Measurements from ENCODE around the gene PRDM16. TPM values are rescaled to one million over a fixed set of nuclear protein-coding genes. Genes with fewer than 3 reads are reported as not detected.
A peak's percentile ranks its signal among the peaks of the same experiment; 100 is the strongest.

The PRDM16 gene
- total RNA-seq (10 to 100 TPM; 61.9 to 80.7 TPM), polyA plus RNA-seq (10 to 100 TPM in 1 of 2 donors, 1 to 10 TPM in 1; 5.0 to 21.1 TPM)
- long read RNA-seq, donor 1, partial matches to known transcripts, result 64 of 222 reads
- long read RNA-seq, donor 1, other reads (novel, unspliced or antisense), result 158 of 222 reads
- long read RNA-seq, donor 2, partial matches to known transcripts, result 15 of 99 reads
- long read RNA-seq, donor 2, other reads (novel, unspliced or antisense), result 84 of 99 reads

DNA sequence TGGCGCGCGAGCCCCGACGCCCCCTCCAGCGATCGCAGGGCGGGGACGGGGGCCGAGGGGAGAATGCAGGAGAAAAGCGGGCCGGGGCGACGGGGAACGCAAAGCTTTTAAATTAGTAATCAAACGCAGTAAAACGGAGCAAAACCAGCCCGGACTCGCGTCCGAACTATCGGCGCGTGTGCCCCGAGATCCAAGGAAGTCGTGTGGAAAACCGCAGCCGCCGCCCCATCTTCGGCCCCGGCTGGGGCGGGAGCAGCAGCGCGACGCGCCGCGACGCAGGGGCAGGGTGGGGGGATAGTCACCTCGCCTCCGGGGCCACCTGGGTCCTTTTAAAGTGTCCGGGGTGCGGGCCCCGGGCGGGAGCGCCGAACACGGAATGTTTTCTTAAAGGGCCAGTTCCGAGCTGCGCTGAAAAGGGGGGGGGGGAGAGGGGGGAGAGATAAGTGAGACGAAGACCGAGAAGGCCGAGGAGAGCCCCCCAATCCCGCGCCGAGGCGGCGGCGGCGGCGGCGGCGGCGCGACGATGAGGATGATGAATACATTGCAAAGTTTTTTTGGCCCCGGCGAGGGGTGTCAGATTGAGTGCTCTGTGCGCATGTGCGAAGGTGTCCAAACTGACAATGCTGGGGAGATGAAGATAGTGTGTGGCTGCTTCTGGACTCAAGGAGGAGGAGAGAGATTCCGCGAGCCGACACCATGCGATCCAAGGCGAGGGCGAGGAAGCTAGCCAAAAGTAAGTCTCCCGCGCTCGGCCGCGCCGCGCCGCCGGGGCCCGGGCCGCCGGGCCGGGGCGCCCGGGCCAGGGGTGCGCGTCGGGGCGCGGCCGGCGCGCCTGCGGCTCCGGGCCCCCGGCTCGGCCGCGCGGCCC is at the start of gene PRDM16:
Gene PRDM16 (plus strand): TSS at position 640 of the 868 bp plus-strand sequence. CDS start 57 bp downstream, at position 697.
- no peaks in the 10 kb centered on the region for H3K4me1 ChIP-seq (ENCODE audit: control insufficient read depth in 1 of 2, insufficient read depth in 2 of 2, low read length in 2 of 2)
- H3K27me3 ChIP-seq (ENCODE audit: control insufficient read depth in 1 of 2, insufficient read depth in 2 of 2, low read length in 1 of 2), result no peaks in the 10 kb centered on the region
- ATAC-seq (ENCODE audit: low FRiP score), result no peak
- H3K27ac ChIP-seq (ENCODE audit: low read depth in 1 of 2, low read length in 2 of 2), result peak within 1 kb of the TSS; percentile 96 to 98
- peak; percentile 64 to 83 for DNase-seq
- intact Hi-C loops (cut with DNase I), result loop anchor here (5.0 kb wide), 5 partner anchors 56 to 354 kb away; no protein-coding TSS in a partner anchor
- 0 to 1% methylated on average over 95 to 106 of the region's 106 CpGs for WGBS, 2 donors
- peak within 1 kb of the TSS; percentile 90 to 94 for H3K4me3 ChIP-seq (ENCODE audit: low read length in 2 of 2)
- no peaks in the 10 kb centered on the region for H3K9me3 ChIP-seq (ENCODE audit: control insufficient read depth, low read length)
- H3K36me3 ChIP-seq (ENCODE audit: control insufficient read depth in 1 of 2, insufficient read depth in 2 of 2, low read length in 1 of 2), result no peaks in the 10 kb centered on the region

DNA sequence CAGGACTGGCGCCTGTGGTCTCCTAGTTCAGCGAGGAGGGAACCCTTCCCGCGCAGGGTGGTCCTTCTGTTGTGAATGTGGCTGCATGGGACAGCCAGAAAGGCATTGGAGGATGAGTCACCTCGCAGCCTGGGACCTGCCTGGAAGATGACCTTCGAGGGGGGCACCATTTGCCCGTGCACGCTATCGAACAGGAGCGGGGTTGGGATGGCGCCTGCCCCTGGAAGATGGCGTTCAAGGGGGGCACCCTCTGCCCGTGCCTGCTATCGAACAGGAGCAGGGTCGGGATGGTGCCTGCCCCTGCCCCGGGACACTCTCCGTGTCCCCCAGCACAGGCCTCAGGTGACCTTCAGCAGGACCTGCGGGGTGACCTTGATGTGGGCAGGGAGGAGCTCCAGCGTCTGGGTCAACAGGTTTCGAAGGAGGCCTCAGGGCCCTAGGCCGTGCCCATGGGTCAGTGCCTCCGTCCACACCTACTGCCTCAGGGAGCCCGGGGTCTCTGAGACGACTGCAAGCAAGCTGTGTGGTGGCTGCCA is 49.4 kb upstream of the PRDM16 start:
- Histone ChIP-seq H3K4me3 (ENCODE audit: low read length in 2 of 2) (no peak overlapping the region), H3K36me3 (ENCODE audit: control insufficient read depth in 1 of 2, insufficient read depth in 2 of 2, low read length in 1 of 2) (no peaks in the 10 kb centered on the region), H3K9me3 (ENCODE audit: control insufficient read depth, low read length) (no peaks in the 10 kb centered on the region), H3K27me3 (ENCODE audit: control insufficient read depth in 1 of 2, insufficient read depth in 2 of 2, low read length in 1 of 2) (no peaks in the 10 kb centered on the region), H3K4me1 (ENCODE audit: control insufficient read depth in 1 of 2, insufficient read depth in 2 of 2, low read length in 2 of 2) (no peaks in the 10 kb centered on the region), H3K27ac (ENCODE audit: low read depth in 1 of 2, low read length in 2 of 2) (no peak overlapping the region)
- ATAC-seq (ENCODE audit: low FRiP score), result no peak
- DNase-seq, result peak; percentile 35 to 62
- WGBS, 2 donors, result 94 to 96% methylated on average over 24 of the region's 24 CpGs
- intact Hi-C loops (cut with DNase I), result loop anchor here in 1 of 2 donors (5.0 kb wide), 1 partner anchor 38 kb away; no protein-coding TSS in a partner anchor

DNA sequence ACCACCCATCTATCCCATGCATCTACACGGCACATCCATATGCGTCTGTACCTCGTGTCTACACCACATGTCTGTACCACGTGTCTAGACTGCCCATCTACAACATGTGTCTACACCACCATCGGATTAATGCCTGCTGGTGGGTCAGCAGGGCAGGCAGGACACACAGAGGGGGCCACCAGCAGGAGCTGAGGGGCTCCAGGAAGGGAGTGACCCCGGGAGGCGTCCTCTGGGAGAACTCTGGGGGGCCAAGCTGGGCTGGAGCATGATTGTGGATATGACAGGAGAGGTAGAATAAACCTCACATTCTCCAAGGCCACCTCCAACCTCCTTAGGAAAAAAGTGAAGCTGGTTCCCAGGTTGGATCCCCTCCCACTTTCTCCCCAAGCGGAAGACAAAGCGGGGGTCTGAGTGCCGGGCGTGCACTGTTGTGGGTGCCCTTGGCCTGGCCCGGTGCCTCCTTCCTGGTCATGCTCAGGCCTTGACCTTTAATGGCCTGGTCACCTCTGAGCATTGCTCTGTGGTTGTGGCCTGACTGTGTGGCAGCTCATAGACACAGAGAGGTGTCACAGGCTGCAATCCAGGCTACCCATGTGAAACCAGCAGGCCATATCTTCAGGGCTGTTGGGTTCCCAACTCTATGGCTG is 48.6 kb upstream of the PRDM16 start:
- H3K27ac ChIP-seq (ENCODE audit: low read depth in 1 of 2, low read length in 2 of 2), result no peak overlapping the region
- H3K4me1 ChIP-seq (ENCODE audit: control insufficient read depth in 1 of 2, insufficient read depth in 2 of 2, low read length in 2 of 2), result no peaks in the 10 kb centered on the region
- no peaks in the 10 kb centered on the region for H3K36me3 ChIP-seq (ENCODE audit: control insufficient read depth in 1 of 2, insufficient read depth in 2 of 2, low read length in 1 of 2)
- no peaks in the 10 kb centered on the region for H3K9me3 ChIP-seq (ENCODE audit: control insufficient read depth, low read length)
- DNase-seq (peak; percentile 38 to 62), ATAC-seq (ENCODE audit: low FRiP score) (no peak)
- intact Hi-C loops (cut with DNase I), result no loop called here
- H3K4me3 ChIP-seq (ENCODE audit: low read length in 2 of 2), result no peak overlapping the region
- 95% methylated on average over 12 of the region's 12 CpGs for WGBS, 2 donors
- H3K27me3 ChIP-seq (ENCODE audit: control insufficient read depth in 1 of 2, insufficient read depth in 2 of 2, low read length in 1 of 2), result no peaks in the 10 kb centered on the region

DNA sequence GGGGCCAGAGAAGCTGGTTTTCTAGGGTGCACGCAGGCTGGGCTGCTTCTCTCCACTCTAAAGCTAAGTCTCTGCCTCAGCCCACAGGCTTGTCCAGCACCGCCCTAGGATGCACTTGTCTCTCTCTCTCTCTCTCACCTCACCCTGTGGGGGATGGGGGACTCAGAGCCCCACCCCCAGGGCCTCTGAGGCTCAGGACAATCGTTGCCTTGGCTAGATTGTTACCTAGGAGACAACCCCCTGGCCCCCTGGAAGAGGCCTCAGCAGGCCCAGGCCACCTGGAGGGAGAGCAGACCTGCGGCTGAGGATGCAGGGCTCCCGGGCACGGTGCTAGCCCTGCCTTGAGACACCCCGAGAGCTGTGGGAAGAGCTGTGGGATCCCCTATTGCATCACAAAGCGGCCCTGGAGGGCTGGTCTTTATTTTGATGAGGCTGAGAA is 47.8 kb upstream of the PRDM16 start, which contains the start of gene ACTRT2:
Gene ACTRT2 (plus strand): TSS at position 235 of the 439 bp plus-strand sequence. CDS start 220 bp downstream, outside the sequence.
- H3K27me3 ChIP-seq (ENCODE audit: control insufficient read depth in 1 of 2, insufficient read depth in 2 of 2, low read length in 1 of 2), result no peaks in the 10 kb centered on the region

GRCh38 chr1:3021801-3022401 is 47.1 kb upstream of the PRDM16 start:
- no peak for ATAC-seq (ENCODE audit: low FRiP score)

More for the DNA sequence above, 47.8 kb upstream of the PRDM16 start, which contains the start of gene ACTRT2:
- Histone ChIP-seq H3K27ac (ENCODE audit: low read depth in 1 of 2, low read length in 2 of 2) (no peak within 1 kb of the TSS), H3K9me3 (ENCODE audit: control insufficient read depth, low read length) (no peaks in the 10 kb centered on the region), H3K36me3 (ENCODE audit: control insufficient read depth in 1 of 2, insufficient read depth in 2 of 2, low read length in 1 of 2) (no peaks in the 10 kb centered on the region), H3K4me1 (ENCODE audit: control insufficient read depth in 1 of 2, insufficient read depth in 2 of 2, low read length in 2 of 2) (no peaks in the 10 kb centered on the region), H3K4me3 (ENCODE audit: low read length in 2 of 2) (no peak within 1 kb of the TSS)
- intact Hi-C loops (cut with DNase I), result no loop called here
- DNase-seq (peak in 1 of 2 donors; percentile 41), ATAC-seq (ENCODE audit: low FRiP score) (no peak)
- 89 to 90% methylated on average over 8 of the region's 8 CpGs for WGBS, 2 donors

DNA sequence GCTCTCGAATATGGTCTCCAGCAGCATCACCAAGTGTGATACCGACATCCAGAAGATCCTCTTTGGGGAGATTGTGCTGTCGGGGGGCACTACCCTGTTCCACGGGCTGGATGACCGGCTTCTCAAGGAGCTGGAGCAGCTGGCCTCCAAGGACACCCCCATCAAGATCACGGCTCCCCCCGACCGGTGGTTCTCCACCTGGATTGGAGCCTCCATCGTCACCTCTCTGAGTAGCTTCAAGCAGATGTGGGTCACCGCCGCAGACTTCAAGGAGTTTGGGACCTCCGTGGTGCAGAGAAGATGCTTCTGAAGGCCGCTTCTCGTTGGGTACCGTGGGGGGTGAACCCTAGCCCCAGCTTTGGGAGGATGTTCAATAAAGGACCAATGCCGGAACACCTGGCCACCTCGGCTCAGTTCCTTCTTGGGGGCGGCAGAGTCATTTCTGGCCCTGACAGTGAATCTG is 46.5 kb upstream of the PRDM16 start:
- no peaks in the 10 kb centered on the region for H3K27me3 ChIP-seq (ENCODE audit: control insufficient read depth in 1 of 2, insufficient read depth in 2 of 2, low read length in 1 of 2)
- no peaks in the 10 kb centered on the region for H3K4me1 ChIP-seq (ENCODE audit: control insufficient read depth in 1 of 2, insufficient read depth in 2 of 2, low read length in 2 of 2)
- no peak for ATAC-seq (ENCODE audit: low FRiP score)
- intact Hi-C loops (cut with DNase I), result no loop called here
- no peaks in the 10 kb centered on the region for H3K9me3 ChIP-seq (ENCODE audit: control insufficient read depth, low read length)
- peak in 1 of 2 donors; percentile 64 for DNase-seq
- H3K27ac ChIP-seq (ENCODE audit: low read depth in 1 of 2, low read length in 2 of 2), result no peak overlapping the region
- no peaks in the 10 kb centered on the region for H3K36me3 ChIP-seq (ENCODE audit: control insufficient read depth in 1 of 2, insufficient read depth in 2 of 2, low read length in 1 of 2)
- WGBS, 2 donors, result 96% methylated on average over 18 of the region's 18 CpGs
- no peak overlapping the region for H3K4me3 ChIP-seq (ENCODE audit: low read length in 2 of 2)

More at GRCh38 chr1:3021801-3022401, 47.1 kb upstream of the PRDM16 start:
- Histone ChIP-seq H3K36me3 (ENCODE audit: control insufficient read depth in 1 of 2, insufficient read depth in 2 of 2, low read length in 1 of 2) (no peaks in the 10 kb centered on the region), H3K27me3 (ENCODE audit: control insufficient read depth in 1 of 2, insufficient read depth in 2 of 2, low read length in 1 of 2) (no peaks in the 10 kb centered on the region), H3K27ac (ENCODE audit: low read depth in 1 of 2, low read length in 2 of 2) (no peak overlapping the region), H3K4me1 (ENCODE audit: control insufficient read depth in 1 of 2, insufficient read depth in 2 of 2, low read length in 2 of 2) (no peaks in the 10 kb centered on the region), H3K4me3 (ENCODE audit: low read length in 2 of 2) (no peak overlapping the region), H3K9me3 (ENCODE audit: control insufficient read depth, low read length) (no peaks in the 10 kb centered on the region)
- 96 to 98% methylated on average over 28 of the region's 28 CpGs for WGBS, 2 donors
- intact Hi-C loops (cut with DNase I), result no loop called here
- peak in 1 of 2 donors; percentile 70 for DNase-seq

- ATAC-seq (ENCODE audit: low FRiP score) (no peak), DNase-seq (peak in 1 of 2 donors; percentile 56)
- no peak overlapping the region for H3K27ac ChIP-seq (ENCODE audit: low read depth in 1 of 2, low read length in 2 of 2)
- H3K4me3 ChIP-seq (ENCODE audit: low read length in 2 of 2), result no peak overlapping the region
- H3K9me3 ChIP-seq (ENCODE audit: control insufficient read depth, low read length), result no peaks in the 10 kb centered on the region
- no peaks in the 10 kb centered on the region for H3K4me1 ChIP-seq (ENCODE audit: control insufficient read depth in 1 of 2, insufficient read depth in 2 of 2, low read length in 2 of 2)
- intact Hi-C loops (cut with DNase I), result no loop called here
- WGBS, 2 donors, result 91 to 93% methylated on average over 14 of the region's 14 CpGs
- H3K27me3 ChIP-seq (ENCODE audit: control insufficient read depth in 1 of 2, insufficient read depth in 2 of 2, low read length in 1 of 2), result no peaks in the 10 kb centered on the region
- H3K36me3 ChIP-seq (ENCODE audit: control insufficient read depth in 1 of 2, insufficient read depth in 2 of 2, low read length in 1 of 2), result no peaks in the 10 kb centered on the region
These were observed 46.0 kb upstream of the PRDM16 start for GRCh38 chr1:3022976-3023375.

- H3K27me3 ChIP-seq (ENCODE audit: control insufficient read depth in 1 of 2, insufficient read depth in 2 of 2, low read length in 1 of 2), result no peaks in the 10 kb centered on the region
- ATAC-seq (ENCODE audit: low FRiP score) (no peak), DNase-seq (no peak)
- H3K9me3 ChIP-seq (ENCODE audit: control insufficient read depth, low read length), result no peaks in the 10 kb centered on the region
- no peaks in the 10 kb centered on the region for H3K4me1 ChIP-seq (ENCODE audit: control insufficient read depth in 1 of 2, insufficient read depth in 2 of 2, low read length in 2 of 2)
- intact Hi-C loops (cut with DNase I), result no loop called here
- WGBS, 2 donors, result 90% methylated on average over 9 of the region's 9 CpGs
- no peak overlapping the region for H3K4me3 ChIP-seq (ENCODE audit: low read length in 2 of 2)
- H3K36me3 ChIP-seq (ENCODE audit: control insufficient read depth in 1 of 2, insufficient read depth in 2 of 2, low read length in 1 of 2), result no peaks in the 10 kb centered on the region
- H3K27ac ChIP-seq (ENCODE audit: low read depth in 1 of 2, low read length in 2 of 2), result no peak overlapping the region
These were observed 45.0 kb upstream of the PRDM16 start for GRCh38 chr1:3024019-3024418.

All from aorta (tissue), 5 donors.